ENCODE results near the gene SP9.

DNA sequence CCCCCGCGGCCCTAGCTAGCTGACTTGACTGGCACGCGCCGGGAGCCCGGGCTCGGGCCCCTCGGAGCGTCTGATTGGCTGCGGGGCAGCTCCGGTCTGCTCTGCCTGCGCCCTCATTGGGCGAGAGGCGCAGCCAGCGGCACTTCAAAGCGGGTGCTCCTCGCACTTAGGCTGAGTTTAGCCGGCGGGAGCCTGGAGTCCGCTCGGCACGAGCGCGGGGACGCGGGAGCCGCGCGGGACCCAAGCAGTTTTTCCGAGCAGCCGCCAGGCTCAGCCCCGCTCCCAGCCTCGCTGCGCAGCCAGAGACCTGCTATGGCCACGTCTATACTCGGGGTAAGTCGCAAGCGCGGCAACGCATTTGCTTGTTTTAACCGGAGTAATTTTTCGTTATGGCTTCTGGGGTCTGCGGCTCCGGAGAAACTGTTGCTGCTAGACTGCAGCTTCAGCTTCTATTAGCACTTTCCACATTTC lies at the start of gene SP9:
- TF ChIP-seq CTCF (conservative IDR thresholded peaks at IDR 0.05; ENCODE audit: low read length) (no peak), EZH2phosphoT487 (IDR thresholded peaks at IDR 0.05; ENCODE audit: borderline replicate concordance, low read depth, low read length) (no peak)

All from OCI-LY7 (cell line).